GM18909 (cell line): Measurements from ENCODE around the gene CRYL1.
A peak's percentile ranks its signal among the peaks of the same experiment; 100 is the strongest.

Experiments used
- ATAC-seq: cut with Tn5 transposase; IDR thresholded peaks from one replicate; pipeline ENCODE4 v1.9.1; 2021; ENCODE audit warnings: mild to moderate bottlenecking; ENCODE audit not compliant: unreplicated experiment, poor library complexity

CRYL1 gene

DNA sequence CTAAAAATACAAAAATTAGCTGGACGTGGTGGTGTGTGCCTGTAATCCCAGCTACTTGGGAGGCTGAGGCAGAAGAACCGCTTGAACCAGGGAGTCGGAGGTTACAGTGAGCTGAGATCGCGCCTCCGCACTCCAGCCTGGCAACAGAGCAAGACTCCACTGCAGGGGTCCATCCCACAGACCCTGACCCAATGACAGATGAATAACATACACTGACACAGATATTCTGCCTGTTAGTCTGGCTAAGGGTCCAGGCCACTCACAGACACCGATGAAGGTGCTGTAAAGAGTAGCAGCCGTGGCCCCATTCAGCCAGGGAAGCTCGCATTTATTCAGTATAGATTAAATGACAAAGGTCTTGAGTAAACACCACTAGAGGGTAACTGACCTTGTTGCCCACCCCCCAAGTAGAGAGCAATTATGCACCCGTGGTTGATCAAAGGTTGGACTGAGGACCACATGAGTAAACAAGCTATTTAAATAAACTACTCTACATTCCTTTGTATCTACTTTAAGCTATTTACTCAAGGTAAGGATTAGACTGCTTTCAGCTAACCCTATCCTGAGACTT lies 8.5 kb upstream of the CRYL1 start:
- no peak for ATAC-seq

DNA sequence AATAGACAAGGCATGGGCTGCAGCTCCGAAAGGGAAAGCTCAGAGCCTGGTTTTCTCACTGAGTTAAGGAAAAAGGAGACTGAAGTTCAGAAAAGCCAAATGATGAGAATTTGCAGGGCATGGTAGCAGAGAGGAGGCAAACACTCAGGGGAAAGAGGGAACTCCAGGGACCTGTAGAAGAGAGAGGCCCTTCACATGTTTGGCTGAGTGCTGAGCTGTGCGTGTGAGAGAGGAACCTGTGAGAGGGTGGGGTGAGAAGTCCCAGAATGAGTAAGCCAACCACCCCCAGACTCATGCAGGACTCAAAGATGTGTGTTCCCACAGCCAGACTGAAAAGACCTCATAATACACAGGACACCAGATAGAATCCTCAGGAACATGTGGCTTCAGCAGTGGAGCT lies 2.8 kb upstream of the CRYL1 start:
- ATAC-seq, result peak; percentile 36

DNA sequence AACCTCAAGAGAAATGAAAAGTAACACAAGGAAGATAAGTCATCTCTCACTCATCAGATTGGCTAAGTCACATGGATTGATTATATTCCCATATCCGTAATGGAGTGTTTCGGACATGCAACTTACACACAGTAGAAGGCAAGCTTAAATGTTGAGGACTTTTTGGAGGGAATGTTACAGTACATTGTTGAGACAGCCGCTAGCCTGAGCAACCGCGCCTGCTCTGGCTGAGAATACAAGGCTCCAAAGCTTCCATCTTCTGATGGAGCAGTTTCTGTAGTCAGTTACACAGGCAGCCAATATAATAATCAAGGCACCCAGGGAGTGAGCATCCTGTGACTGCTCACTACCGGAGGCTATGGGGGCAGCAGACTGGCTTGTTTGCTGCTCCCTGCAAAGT lies 1.0 kb upstream of the CRYL1 start:
- ATAC-seq, result no peak

DNA sequence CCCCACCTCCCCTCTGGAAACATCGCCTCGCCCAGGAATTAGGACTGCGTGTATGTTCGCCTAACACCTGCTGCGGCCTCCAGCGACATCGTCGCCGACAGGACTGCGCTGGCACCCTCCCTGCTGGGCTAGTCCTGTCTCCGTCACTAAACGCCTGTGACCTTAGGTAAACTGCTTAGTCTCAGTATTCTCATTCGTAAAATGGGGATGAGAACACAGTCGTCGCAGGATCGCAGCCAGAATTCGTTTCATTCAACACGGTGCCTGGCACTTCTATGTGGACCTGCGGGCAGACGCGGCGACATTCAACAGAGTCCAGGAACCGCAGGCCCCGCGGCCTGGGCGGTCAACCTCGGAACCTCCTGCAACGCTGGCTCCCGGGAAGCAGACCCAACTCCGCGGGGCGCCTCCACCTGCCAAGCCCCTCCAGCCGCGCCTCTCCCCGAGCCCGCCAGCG lies 485 bp downstream of the CRYL1 start:
- peak; percentile 9 for ATAC-seq

DNA sequence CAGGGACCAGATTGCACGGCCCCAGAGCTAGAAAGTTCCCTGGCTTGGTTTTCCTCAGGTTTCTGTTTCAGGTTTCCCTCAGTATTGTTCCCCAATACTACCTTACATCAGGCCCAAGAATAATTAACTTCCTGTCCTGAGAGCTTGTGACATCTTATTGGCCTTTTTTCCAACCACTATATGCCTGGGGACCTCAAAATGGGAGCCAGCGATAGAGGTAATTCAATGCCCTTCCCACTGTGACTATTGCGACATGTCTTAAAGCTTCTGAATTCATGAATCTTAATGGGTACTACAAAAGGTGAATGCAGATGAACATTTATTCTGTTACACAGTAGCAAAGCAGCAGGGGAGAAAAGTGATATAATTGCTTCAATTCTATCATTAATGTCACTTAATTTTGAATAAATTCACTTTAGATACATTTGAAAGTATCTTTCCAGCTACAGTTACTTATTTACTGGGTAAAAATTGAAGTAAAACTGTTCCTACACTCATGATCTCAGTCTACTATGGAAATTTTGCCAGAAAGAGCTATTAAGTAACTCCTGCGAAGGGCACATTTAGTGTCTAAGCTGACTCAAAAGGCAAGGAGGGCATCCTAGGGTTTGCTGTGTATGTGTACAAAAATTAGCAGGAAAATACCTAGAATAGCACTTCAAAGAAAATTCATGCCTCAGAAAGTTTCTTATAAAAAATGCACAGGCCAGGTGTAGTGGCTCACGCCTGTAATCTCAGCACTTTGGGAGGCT lies 4.1 kb downstream of the CRYL1 start:
- ATAC-seq, result no peak

DNA sequence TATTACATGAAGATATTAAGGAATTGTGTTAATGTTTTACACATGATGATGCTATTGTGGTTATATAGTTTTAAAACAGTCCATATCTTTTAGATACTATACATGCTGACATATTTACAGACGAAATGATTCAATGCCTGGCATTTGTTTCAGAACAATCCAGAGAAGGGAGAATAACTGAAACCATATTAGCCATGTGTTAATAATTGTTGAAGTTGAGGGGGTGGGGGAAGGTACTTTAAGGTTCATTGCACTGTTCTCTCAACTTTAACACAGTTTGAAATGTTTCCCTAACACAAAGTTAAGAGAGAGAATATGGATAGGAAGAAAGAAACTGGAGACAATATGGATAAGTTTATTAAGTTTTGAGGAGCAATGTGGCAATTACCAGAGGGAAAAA lies 5.8 kb downstream of the CRYL1 start:
- no peak for ATAC-seq

DNA sequence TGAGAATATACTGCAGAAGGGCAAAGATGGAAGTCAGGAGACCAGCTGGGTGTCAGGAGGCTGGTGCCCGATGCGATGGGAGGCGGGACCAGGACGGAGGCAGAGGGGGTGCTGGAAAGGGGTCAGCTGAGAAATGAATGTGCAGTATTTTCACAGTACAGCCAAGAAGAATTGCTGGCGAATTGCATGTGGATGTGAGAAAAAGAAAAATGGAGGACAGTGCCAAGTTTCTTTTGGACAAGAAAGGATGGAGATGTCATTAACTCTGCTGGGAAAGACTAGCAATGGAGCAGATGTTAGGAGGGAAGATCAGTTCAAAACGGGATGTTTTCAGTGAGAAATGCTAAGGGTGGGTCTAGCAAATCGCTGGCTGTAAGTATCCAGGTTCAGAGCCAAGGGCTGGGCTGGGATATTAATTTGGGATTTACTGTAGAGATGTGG lies 7.0 kb downstream of the CRYL1 start:
- no peak for ATAC-seq

DNA sequence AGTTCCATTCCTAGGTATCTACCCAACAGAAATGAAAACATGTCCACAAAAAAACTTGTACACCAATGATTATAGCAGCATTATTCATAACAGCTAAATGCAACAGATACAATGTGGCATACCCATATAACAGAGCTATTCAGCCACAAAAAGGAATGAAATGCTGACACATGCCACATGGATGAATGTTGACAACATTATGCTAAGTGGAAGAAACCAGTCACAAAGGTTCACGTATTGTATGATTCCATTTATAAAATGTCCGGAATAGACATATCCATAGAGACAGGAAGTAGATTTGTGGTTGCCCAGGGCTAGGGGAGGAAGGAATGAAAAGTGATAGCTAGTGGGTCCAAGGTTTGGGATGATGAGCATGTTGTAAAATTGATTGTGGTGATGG lies 10.8 kb downstream of the CRYL1 start:
- no peak for ATAC-seq

DNA sequence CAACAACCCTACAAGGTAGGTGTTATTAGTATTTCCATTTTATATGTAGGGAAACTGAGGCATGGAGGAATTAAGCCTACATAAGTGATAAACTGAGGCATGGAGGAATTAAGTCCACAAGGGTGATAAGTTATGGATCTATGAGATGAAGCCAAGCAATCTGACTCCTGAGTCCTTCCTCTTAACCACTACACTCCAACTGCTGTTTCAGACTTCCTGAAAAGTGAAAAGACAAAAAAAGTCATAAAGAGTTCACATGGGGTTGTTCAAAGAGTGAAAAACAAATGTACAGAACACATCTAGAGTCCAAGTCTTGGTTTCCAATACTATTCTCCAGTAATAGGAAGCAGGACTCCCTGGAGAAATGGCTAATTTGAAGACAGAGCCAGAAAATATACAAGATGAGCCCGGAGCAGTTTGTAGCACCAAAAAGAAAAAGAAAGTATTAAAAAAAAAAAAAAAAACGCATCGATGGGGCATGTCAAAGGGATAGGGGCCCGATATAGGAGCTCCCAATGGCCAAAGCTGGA lies 12.1 kb downstream of the CRYL1 start:
- no peak for ATAC-seq

DNA sequence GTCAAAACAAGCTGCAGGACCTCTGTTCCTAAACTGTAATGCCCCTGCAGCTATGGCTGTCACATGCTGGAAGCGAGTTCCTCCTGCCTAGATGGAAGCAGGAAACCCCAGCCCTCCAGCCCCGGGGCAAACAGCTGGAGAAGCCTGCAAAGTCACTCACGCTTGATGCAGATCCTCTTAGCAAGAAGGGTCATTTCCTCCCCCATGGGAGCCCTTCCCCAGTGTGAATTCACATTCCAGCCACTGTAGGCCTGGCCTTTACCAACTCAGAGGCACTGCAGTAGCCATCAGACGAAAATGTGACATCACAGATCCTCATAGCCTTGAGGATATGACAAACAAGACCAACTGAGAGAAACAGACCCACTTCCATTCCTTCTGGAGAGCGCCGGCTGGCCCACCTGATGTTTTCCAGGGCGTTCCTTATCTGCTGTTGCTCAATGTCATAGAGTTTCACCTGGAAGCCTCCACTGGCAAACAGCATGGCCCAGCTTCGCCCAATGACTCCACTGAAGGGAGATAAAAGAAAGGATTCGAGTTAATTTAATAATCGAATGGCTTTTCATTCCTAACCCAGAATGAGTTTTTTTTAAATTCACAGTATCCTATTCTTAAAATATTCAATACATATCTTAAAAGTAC lies 13.5 kb downstream of the CRYL1 start:
- ATAC-seq, result no peak

DNA sequence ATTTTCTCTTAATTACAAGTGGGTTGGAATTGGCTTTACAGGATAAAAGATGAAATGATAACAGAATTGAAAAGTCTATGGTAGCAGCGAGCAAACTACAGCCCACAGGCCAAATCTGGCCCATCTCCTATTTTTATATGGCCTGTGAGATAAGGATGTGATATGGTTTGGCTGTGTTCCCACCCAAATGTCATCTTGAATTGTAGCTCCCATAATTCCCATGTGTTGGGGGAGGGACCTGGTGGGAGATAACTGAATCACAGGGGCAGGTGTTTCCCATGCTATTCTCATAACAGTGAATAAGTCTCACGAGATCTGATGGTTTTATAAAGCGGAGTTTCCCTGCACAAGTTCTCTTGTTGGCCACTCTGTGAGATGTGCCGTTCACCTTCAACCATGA lies 19.0 kb downstream of the CRYL1 start:
- ATAC-seq, result no peak

DNA sequence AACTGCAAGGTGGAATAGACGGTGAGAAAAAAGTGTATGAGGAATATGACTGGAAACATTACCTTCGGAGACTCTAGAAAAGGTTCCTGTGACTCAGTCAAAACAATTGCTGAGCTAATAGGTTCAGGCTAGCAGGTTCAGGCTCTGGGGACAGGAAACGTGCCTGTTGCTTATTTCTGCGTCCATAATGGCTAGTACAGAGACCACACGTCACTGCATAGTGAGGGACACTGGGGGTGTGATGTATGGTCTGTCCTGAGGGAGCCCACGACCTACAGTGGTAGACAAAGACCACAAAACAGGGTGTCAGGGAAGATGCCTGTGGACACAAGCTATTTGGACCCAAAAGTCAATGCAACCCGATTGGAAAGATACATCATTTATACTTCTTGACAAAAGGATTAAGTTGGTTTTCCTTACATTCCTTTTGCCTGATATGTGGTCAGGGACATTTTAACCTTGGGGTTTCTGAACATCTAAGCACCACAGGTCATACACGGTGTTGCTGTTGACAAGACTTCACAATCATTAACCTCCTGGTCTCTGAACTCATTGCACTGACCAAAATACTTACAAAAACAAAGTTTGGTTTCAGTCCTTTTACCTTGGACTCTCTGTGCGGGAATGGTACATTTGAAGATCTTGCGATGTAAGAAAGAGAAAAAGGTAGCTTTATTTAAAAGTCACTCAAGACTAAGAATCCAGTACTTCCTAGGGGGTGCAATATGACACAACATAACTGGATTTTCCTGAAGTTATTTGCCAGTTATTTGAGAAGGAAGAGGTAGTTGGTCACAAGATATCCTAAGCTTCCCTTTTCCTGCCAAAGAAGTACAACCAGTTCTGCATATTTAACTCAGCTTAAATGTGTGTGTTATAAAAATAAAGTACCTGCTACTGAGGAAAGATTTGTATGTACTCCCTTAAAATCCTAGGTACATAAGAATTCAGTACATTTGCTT lies 20.0 kb downstream of the CRYL1 start:
- no peak for ATAC-seq

DNA sequence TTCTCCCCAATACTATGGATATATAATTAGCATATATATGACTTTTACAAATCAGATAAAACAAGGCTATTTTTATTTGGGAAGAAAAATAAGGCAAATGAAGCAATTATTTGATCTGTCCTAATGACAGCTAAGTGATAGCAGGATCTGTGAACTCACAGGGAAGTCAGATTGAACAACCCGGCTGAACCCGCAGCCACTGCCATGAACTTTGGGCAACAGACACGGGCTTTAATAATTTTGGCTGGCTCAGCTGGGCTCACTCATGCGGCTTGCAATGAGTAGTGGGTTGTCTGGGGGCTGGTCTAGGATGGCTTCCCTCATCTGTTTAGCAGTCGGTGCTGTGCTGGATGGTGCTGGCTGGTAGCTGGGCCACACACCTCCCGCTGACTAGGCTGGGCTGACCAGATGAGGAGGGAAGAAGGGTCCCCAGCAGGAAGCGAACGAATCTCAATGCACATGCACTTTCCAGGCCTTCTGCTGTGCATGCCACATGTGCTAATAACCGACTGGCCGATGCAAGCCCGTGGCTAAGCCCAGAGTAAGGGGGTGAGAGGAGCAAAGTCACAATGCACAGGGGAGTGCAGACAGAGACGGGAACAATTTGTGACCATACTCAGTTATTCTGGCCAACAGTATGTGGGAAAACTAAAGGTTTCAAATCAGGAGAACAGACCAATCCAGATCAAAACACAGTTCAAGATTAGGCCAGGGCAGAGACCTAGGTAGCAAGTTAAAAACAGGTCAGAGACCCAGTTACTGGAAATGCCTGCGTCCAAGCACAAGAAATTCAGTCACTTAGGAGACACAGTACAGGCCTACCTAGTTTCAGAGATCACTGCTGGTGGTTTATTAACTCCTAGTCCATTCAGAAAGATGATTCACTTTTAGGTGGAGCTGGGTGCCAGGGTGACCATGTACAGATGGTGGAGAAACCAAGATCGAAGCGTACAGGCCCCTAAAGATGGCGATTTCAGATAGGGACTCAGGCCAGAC lies 22.3 kb downstream of the CRYL1 start:
- ATAC-seq, result no peak

DNA sequence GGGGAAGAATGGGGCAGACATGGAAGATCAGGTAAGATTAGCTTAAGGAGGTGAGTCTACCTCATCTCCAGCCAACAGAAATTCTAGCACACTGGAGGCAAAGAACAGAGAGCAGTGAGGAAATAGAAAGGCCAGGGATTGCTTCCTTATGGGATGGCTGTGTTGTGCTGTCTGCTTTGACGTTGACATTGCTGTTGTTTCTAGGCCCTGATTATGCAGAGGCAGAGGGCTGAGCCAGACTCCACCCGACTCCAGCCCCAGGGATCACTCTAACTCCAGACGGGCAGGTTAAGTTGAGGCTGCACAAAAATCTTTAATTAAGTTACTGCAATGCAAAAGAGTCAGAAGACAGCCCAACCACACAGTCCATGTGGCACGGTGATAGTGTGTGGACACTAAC lies 24.1 kb downstream of the CRYL1 start:
- no peak for ATAC-seq

DNA sequence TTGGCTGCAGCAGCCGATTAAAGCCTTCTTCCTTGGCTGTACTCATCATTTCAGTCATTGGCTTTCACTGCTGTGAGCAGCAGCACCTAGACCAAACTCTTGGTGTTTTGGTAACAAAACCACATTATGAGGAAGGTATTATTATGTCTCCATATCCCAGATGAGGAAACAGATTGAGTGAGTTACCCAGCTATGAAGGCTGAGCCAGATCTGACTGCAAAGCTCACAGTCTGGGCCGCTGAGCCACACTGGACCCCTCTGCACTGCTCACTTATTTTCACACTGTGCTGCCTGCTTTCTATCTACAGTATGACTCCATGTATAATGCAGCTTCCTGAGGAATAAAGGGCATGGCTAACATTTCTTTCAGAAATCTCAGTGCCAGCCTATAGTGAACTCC lies 24.5 kb downstream of the CRYL1 start:
- ATAC-seq, result no peak

DNA sequence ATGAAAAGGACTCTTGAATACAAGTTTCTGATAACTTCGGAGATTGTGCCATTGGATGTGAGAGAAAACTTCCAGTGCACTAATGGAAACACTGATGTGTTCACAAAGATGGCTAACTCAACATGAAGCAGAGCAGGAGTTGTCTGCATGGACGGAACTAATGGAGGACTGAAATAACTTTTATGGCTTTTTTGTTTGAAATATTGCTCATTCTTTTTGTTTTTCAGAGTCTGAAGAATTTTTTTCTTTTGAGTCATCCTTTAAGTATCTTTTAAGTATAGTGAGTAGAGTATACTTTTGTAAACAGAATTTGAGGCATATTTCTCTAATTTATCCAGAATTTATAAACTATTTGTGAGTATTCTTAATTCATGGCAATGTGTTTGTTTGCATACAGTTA lies 25.7 kb downstream of the CRYL1 start:
- no peak for ATAC-seq

DNA sequence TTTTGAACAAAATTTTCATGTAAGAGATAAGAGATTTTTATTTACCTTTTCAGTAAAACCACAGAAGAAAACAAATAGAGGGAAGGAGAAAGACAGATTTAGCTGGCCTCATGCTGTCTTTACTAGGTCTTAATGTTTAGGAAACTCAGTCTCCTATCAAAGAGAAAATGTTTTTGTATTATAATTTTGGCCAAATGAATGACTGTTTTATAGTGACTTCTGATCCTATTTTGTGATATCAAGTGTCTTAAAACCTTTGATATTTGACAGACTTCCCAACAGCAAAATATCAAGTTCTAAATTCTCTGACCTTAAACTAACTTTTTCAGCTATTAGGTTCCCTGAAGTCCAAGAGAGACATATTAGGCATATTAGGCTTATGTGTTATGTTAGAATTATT lies 27.0 kb downstream of the CRYL1 start:
- ATAC-seq, result no peak

DNA sequence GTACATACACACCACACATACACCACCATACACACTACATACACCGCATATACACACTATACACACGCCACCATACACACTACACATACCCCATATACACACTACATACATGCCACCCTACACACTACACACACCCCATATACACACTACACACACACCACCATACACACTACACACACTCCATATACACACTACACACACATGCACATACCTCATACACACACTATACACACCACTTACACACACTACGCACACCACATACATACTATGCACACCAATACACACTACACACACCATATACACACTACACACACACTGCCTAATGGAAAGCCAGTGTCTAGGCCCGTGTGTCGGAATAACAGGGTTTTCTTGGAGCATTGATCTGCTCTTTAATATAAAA lies 27.5 kb downstream of the CRYL1 start:
- ATAC-seq, result no peak
